Fibroblast of lung (primary cell): ENCODE data around the gene PRICKLE1.

Source experiments
- EZH2 ChIP-seq: IDR thresholded peaks from 2 replicates; pipeline ENCODE4 v1.5.1; 2012; ENCODE audit warnings: low read length, control low read depth, mild to moderate bottlenecking; ENCODE audit errors: missing control alignments
- TF ChIP-seq, protein P1 (sequence below), 2 donors: IDR thresholded peaks in 1 of 2; conservative IDR thresholded peaks in 1 of 2; 1 replicate in 1 of 2; 2 replicates in 1 of 2; pipeline ENCODE4 v1.5.1; 2011 to 2012; ENCODE audit warnings: low read length in 2 of 2, control low read depth in 1 of 2, inconsistent platforms in 1 of 2, low read depth in 1 of 2, mild to moderate bottlenecking in 1 of 2

DNA sequence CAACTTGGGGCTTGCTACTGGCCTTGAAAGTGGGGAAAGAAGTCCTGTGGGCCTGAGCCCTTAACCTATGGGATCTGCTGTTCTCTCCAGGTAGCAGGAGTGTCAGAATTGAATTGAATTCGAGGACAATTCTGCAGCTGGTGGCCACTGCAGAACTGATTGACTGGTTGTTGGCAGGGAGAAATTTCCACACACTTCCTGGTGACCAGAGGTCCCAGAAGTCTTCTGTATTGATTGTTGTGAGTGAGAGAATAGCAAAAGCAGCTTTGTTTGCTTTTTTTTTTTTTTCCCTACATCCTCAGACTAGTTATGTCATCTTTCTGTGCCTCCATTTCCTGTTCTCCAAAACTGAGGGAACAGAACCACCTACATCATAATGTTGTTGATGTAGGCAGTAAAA, 64.1 kb downstream of the PRICKLE1 start:
- TF ChIP-seq, protein P1, sequence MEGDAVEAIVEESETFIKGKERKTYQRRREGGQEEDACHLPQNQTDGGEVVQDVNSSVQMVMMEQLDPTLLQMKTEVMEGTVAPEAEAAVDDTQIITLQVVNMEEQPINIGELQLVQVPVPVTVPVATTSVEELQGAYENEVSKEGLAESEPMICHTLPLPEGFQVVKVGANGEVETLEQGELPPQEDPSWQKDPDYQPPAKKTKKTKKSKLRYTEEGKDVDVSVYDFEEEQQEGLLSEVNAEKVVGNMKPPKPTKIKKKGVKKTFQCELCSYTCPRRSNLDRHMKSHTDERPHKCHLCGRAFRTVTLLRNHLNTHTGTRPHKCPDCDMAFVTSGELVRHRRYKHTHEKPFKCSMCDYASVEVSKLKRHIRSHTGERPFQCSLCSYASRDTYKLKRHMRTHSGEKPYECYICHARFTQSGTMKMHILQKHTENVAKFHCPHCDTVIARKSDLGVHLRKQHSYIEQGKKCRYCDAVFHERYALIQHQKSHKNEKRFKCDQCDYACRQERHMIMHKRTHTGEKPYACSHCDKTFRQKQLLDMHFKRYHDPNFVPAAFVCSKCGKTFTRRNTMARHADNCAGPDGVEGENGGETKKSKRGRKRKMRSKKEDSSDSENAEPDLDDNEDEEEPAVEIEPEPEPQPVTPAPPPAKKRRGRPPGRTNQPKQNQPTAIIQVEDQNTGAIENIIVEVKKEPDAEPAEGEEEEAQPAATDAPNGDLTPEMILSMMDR (conservative IDR thresholded peaks at IDR 0.05 in 1 of 2, IDR thresholded peaks at IDR 0.05 in 1 of 2; ENCODE audit: low read depth in 1 of 2, low read length in 2 of 2): no peak
- no peak for TF ChIP-seq EZH2
